GM19025 (cell line): ENCODE measurements around the gene RNASE7.

Experiments used
- ATAC-seq: cut with Tn5 transposase; IDR thresholded peaks from one replicate; pipeline ENCODE4 v1.9.1; 2021; ENCODE audit warnings: mild to moderate bottlenecking, low read depth, moderate library complexity; ENCODE audit not compliant: unreplicated experiment

Gene RNASE7

DNA sequence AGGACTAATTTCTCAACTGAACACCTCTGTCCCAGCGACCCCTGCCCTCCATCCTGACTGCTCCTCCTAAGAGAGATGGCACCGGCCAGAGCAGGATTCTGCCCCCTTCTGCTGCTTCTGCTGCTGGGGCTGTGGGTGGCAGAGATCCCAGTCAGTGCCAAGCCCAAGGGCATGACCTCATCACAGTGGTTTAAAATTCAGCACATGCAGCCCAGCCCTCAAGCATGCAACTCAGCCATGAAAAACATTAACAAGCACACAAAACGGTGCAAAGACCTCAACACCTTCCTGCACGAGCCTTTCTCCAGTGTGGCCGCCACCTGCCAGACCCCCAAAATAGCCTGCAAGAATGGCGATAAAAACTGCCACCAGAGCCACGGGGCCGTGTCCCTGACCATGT, 756 bp downstream of the RNASE7 start:
- no peak for ATAC-seq

DNA sequence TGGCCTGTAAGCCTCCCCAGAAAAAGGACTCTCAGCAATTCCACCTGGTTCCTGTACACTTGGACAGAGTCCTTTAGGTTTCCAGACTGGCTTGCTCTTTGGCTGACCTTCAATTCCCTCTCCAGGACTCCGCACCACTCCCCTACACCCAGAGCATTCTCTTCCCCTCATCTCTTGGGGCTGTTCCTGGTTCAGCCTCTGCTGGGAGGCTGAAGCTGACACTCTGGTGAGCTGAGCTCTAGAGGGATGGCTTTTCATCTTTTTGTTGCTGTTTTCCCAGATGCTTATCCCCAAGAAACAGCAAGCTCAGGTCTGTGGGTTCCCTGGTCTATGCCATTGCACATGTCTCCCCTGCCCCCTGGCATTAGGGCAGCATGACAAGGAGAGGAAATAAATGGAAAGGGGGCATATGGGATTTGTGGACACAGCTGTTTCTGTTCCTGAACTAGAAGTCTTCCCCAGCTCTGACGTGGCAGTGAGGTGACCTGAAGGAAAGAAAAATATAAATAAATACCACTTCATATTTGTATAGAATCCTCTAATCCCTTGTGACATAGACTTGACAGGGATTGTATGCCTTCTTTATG, 1.3 kb downstream of the RNASE7 start:
- no peak for ATAC-seq

DNA sequence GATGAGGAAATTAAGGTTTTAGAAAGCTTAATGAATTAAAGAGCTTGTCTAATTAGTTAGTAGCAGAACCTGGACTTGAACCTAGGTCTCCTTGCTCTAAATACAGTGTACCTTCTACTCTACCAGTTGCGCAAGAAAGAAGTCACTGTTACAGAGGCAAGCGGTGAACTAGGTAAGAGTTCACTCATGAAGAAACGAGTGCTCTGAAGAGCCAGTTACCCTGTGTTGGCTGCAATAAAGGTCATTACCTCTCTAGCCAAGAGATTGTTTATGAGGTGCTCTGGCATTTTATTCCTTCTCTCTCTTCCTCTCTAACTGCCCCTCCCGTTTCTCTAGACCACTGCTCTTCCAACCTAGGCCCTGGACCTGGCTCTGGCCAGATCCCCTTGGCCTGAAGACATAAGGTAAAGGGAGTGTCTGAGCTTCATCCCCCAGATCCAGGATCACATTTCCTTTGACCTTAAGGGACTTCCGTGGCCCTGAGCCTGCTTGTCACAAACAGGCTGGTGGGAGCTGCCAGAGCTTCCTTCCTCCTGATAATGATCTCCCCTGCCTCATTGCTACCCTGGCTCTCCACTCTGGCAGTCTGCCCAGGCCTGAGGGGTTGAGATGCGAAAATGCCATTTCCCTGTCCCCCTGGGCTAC, 1.9 kb downstream of the RNASE7 start:
- ATAC-seq = no peak

DNA sequence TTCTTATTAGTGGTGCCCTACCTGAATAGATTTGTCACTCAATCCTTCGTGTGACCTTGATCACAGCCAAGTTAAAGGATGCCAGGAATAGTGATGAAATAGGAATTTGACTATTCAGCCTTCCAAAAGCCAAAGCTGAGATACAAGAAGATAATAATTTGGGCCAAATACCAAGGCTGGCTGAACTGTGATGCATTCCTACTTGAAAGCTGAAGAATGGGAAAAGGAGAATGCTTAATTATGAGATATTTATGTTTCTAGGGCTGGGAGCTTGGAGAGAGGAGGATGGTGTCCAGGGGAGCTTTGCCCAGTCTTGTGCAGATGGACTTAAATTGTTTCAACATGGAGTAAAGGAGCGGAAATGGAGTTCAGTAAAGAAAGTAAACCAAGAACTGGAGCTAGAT, 5.2 kb downstream of the RNASE7 start:
- no peak for ATAC-seq

DNA sequence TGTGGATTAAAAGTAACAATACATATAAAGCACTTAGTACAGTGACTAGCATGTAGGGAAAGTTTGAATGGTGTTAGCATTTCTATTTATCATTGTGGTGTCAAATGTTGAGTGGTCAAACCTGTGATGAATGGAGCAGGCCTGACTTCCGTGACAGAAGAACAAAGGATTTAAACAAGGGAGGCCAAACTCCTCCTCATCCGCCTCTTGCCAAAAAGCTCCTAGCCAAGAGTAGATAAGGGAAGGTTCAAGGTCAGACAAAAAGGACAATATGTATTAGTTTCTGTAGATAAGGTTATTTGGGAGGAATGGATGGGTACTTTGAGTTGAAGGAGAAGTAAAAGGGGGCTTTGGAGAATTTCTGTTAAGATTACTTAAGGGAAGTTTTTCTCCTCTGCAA, 6.5 kb downstream of the RNASE7 start:
- no peak for ATAC-seq

DNA sequence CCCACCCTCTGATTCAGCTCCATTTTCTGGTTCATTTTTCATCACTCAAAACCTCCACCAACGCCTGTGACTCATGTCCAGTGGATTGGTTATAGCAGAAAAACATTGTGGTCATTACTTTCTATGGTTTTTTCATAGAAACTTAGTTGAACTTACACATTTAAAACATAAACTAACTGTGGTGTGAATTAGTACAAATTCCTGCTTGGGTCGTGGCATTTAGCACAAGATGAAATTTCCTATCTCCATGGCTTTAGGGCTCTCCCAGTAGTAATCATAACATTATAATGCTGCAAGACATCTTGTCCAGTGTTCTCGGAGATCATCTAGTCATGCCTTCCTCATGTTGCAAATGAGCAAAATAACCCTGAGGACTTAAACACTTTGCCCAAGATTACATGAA, 7.1 kb downstream of the RNASE7 start:
- ATAC-seq = no peak

DNA sequence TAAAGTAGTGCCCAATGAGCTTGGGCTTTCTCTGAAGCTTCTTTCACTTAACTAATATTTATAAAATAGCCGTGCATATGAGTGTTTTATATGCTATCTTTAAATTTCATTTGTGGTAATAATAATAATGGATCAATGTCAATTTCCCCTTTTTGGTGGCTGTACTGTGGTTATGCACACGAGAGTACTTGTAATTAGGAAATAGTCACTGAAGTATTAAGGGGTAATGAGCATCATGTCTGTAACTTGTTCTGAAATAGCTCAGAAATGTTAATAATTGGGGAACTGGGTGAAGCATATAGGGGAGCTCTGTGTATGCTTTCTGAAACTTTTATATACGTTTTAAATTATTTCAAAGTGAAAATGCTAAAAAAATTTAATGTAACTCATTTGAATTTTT, 8.4 kb downstream of the RNASE7 start:
- no peak for ATAC-seq

DNA sequence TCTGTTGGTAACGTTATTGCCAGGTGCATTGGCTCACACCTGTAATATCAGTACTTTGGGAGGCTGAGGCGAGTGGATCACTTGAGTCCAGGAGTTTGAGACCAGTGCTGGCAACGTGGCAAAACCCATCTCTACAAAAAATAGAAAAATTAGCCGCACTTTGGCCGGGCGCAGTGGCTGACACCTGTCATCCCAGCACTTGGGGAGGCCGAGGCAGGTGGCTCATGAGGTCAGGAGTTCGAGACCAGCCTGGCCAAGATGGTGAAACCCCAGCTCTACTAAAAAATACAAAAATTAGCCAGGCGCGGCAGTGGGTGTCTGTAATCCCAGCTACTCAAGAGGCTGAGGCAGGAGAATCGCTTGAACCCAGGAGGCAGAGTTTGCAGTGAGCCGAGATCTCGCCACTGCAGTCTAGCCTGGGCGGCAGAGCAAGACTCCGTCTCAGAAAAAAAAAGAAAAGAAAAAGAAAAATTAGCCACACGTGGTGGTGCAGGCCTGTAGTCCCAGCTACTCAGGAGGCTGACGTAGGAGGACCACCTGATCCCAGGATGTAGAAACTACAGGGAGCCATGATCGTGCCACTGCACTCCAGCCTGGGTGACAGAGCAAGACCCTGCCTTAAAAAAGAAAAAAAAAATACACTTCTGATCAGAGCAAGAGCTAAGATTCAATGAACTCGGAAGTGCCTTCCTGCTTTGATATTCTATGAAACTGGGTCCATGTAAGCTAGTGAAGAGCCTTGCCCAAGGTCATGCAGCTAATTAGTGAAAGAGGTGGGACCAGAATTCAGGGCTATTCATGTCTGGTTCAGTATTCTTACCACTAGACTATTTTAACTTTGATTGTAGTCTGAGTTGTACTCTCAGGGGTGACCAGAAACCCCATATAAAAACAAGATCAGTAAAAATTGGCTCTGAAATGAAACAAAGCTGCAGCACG, 11.3 kb downstream of the RNASE7 start:
- no peak for ATAC-seq

DNA sequence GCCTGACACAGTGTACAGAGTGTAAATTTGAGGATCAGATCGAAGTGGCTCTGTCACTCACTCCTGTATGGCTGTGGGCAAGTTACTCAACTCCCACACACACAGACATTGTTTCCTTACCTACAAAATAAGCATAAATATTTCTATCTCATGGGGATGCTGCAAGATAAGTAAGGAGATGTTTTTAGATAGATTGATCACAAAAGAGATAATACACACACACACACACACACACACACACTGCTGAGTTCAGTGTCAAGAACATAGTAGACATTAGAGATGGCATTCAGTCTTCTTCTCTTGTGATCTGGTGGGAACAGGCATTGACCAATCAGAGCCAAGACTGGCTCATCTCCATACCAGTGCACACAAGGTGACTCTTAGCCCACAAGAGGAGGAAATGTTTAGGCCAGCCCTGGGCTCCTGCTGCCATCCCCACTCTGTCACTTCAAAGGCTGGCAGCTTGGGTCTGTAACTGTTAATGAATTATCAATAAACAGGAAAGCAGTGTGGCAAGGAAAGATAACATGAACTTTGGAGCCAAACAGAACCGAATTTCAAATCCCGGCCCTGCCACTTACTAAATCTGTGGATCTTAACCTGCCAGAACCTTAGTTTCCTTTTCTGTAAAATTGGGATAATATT, 12.1 kb downstream of the RNASE7 start:
- no peak for ATAC-seq

DNA sequence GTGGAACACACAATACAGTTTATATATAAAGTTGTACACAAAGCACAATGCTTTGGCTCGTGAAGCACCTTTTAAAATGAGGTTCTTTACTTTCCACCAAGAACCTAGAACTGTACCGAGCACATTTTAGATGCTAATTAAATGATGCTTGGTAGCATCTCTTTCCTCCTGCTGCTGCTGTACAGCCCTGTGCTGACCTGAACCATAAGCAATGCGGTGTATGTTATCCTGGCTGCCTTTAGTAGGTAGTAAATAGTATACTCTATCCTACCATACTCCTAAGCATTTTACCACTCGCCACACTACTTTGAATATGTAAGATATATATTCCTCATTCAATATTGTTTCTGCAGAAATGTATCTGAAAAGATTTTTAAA, 12.6 kb downstream of the RNASE7 start:
- ATAC-seq = no peak

DNA sequence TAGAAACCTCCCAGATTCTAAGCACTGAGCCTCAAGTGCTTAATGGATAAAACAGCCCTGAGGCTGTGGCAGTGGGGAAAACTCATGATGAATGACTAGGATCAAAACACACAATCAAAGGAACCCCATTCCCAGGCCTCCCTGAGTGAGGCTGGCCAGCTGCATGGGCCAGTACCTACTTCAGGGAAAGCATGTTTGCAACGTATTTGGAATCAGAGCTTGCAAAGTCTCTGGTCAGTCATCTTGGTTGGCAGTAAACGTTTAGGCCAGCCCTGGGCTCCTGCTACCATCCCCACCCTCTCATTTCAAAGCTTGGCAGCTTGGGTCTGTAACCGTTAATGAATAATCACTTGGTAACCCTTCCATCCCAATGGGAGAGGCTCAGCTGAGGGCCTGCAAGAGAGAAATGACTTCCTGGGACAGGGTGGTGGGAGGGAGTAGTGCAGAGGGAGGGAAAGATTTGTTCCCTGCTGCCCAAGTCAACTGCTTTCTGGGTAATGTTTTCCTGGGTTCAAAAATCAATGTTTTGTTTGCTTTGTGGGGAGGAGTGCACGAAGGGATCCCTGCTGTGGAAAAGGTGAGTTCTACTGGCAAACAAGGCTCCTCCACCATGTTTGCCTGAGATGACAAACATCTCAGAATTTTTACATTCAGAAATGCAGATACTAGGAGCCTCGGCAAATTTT, 13.4 kb downstream of the RNASE7 start:
- ATAC-seq = no peak

DNA sequence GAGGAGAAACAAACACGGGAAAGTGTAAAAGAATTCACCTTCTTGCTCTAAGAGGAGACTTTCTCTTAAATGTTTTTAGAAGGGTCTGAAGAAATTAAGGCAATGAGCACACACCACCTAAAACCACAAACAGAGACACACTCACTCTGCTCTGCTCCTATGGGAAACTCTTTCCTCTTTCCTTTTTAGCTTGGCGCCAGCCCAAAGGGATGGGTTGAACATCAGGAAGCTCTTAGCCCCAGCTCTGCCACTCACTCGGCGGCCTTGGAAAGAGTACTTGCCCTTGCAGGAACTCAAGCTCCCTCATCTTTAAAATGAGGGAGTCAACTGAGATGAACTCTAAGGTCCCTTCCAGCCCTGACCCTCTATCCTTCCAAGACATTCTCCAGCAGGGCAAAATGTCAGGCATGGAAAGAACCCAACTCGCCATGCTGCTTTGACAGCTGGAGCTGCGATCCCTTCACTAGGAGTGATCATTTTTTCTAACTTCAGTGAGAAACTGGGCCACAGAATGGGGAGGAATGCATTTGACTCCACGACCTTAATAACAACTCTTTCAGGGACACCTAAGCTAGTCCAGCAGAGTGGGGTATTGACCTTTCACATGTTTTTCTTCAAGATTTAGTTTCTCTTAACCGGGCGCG, 14.5 kb downstream of the RNASE7 start:
- ATAC-seq = no peak

DNA sequence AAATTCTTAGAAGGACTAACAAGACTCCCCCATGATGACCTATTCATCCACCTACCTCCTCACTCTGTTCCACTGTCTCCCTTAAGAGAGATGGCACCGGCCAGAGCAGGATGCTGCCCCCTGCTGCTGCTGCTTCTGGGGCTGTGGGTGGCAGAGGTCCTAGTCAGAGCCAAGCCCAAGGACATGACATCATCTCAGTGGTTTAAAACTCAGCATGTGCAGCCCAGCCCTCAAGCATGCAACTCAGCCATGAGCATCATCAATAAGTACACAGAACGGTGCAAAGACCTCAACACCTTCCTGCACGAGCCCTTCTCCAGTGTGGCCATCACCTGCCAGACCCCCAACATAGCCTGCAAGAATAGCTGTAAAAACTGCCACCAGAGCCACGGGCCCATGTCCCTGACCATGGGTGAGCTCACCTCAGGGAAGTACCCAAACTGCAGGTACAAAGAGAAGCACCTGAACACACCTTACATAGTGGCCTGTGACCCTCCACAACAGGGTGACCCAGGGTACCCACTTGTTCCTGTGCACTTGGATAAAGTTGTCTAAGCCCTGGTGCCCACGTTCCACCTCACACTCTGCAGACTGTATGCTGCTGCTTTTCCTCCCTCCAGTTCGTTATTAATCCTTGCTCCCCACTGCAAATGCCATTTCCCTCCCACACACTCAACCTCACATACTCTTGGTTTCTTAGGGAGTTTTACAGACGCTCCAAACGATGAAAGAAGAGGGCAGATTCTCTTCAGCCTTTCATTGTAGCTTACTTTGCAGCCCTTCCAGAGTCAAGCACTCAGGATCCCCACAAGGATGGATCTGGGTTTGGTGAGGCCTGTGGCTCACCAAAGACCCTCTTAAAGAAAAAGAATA, 15.9 kb downstream of the RNASE7 start, which contains the start of gene RNASE8:
Gene RNASE8, plus strand, starts transcription at position 20 of the 873 bp plus-strand sequence. Its CDS starts 71 bp downstream, at position 91.
- no peak for ATAC-seq

DNA sequence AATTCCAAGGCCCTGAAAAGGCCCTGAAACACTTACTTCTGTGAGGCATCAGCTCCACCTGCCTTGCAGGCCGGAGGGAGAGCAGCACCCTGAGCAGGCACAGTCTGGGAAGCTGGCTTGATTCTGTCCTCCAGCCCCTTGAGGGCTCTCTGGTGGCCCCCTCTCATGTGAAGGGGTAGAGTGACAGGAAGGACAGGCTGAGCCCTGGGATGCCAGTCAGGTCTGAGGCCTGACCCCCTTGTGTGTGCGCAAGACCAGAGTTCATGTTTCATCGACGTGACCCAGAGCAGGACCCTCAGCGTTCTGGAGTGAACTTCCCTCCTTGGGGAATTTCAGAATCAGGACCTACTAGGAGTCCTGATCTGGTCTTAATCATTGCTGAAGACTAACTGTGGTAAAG, 16.7 kb downstream of the RNASE7 start:
- ATAC-seq = no peak

DNA sequence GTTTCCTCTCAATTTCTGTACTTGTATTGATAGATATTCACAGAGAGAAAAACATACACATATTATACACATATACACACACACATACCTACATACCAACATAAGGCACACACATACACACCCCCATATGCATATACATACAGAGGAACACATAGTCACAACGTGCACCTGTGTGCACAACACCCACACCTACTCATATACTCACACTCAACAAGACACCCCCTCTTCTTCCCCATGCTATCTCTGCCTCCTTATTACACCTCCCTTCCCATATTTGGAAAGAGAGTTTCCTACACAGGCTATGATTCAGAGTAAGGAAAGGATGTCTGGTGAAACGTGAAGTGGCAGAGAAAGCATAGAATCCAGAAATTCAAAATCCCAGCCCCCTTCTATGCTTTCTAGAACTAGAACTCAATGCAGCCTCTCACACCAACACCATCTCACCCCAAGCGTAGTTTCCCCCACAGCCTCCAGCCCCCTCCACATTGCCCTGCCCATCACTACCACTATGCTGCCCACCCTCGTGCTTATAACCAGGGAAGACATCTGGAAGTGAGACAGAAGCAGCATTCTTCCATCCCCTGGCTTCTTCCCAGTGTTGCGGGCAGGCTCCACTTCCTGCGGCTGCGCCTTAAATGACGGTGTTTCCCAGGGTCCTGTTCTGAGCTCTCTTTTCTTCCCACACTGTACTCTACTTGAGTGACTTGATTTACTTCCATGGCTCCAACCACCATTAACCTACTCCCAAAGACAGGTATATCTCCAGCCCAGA, 17.9 kb downstream of the RNASE7 start:
- ATAC-seq = no peak

DNA sequence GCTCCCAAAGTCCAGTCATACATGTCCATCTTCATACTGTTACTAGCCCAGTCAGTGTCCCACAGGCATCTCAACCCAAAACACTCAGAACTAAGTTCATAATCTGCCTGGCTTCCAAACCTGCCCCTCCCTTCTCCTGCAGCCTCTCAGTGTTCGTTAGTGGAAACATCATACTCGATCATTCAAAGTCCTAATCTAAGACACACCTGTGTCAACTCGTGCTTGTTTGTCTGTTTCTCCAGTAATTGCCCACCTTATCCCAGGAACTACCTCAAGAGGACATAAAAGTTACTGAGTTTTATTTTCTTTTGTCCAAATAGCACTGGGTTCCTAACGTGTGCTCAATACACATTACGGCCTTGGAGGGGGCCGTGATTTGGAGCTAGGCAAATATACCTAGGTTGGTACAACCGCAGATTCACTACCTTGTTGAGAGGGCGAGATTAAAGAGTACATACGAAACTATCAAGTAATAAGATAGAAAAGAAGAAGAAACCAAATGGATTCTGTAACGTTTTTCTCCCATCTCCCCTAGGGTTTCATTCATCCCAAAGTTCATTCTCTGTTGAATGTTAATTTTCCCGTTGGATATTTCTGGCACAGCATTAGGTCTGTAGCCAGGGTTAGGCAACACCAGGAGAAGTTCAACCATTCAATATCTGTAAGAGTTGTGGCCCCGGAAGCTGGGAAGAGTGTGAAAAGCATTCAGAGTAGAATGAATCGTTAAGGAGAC, 18.6 kb downstream of the RNASE7 start:
- ATAC-seq = no peak

DNA sequence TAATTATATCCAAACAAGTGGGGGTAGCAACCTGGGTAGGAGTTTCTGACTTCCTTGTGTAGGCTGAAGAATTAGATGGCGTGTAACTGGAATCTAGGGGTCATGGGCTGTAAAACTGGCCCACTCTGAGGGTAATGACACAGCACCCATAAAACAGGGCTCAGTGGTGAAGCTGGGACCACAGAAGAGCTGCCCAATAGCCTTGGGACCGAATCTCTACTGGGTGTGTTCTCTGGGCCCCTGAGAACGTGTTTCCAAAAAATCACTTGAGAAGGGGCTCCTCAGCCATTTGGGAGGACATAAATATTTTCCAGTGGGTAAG, 19.1 kb downstream of the RNASE7 start:
- ATAC-seq = no peak

DNA sequence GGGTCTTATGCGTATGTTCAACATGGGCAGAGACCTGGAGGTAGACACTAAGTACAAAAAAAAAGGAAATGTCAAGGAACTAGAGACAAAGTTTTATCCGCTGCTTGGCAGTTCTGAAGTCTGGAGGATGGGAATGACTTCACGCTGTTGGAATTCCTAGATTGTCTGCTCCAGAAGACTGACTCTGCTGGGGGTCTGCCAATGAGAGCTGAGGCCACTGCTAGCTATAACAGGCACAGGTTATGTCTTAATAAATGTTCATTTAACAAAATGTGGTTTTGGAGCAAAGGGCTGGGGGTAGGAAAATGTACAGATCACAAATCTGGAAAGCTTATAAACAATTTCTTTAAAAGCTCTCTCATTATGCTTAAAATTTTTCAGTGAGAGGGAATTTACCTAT, 21.3 kb downstream of the RNASE7 start:
- no peak for ATAC-seq
